Measurements from ENCODE around the gene NUBPL.

- TF ChIP-seq, protein P1, sequence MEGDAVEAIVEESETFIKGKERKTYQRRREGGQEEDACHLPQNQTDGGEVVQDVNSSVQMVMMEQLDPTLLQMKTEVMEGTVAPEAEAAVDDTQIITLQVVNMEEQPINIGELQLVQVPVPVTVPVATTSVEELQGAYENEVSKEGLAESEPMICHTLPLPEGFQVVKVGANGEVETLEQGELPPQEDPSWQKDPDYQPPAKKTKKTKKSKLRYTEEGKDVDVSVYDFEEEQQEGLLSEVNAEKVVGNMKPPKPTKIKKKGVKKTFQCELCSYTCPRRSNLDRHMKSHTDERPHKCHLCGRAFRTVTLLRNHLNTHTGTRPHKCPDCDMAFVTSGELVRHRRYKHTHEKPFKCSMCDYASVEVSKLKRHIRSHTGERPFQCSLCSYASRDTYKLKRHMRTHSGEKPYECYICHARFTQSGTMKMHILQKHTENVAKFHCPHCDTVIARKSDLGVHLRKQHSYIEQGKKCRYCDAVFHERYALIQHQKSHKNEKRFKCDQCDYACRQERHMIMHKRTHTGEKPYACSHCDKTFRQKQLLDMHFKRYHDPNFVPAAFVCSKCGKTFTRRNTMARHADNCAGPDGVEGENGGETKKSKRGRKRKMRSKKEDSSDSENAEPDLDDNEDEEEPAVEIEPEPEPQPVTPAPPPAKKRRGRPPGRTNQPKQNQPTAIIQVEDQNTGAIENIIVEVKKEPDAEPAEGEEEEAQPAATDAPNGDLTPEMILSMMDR (IDR thresholded peaks at IDR 0.05 in 8 of 11, conservative IDR thresholded peaks at IDR 0.05 in 3 of 11) = no peak
- TF ChIP-seq POLR2A (IDR thresholded peaks at IDR 0.05) = no peak
Measured at GRCh38 chr14:31787377-31787776, 226.2 kb downstream of the NUBPL start.
